Caco-2 (cell line): Measurements from ENCODE around the gene CALM1. TPM values are rescaled to one million over a fixed set of nuclear protein-coding genes. Genes with fewer than 3 reads are reported as not detected.
"Not testable (repeated sequence)": the region's sequence is repeated elsewhere in the genome, so short reads cannot be mapped to it uniquely, and the experiment has no call there.

Source experiments
- BruUV-seq: library from RNA; stranded (reverse); fragments of 400-500 nt; replicated peaks from 2 replicates; lab custom pipeline; 2021; lab: Mats Ljungman, UMichigan
- CTCF ChIA-PET: fragments of 300-600 bp; sonication (Branson Sonifier 250); formaldehyde crosslinking; loops from one replicate; lab custom pipeline; 2022; ENCODE audit warnings: antibody characterized with exemption; lab: Charles Lee
- POLR2A ChIA-PET: fragments of 300-600 bp; sonication (Branson Sonifier 250); formaldehyde crosslinking; loops from one replicate; lab custom pipeline; 2022; ENCODE audit warnings: antibody characterized with exemption; lab: Charles Lee
- DNase-seq, 2 experiments: peaks; one replicate each; pipeline versions ENCODE4 v3.0.0 to v3.0.0-alpha.2; 2020 to 2022
- H3K27me3 ChIP-seq: replicated peaks from 2 replicates; pipeline ENCODE4 v1.6.0; 2011; ENCODE audit warnings: low read length; ENCODE audit not compliant: control insufficient read depth, insufficient read depth
- H3K36me3 ChIP-seq: 2 replicates; pipeline ENCODE4 v1.5.1; 2011; ENCODE audit warnings: low read length; ENCODE audit not compliant: control insufficient read depth, insufficient read depth
- H3K4me1 ChIP-seq: fragments of 250-450 bp; sonication (Bioruptor Pico); 2 replicates; pipeline ENCODE4 v1.5.1; 2020; ENCODE audit warnings: mild to moderate bottlenecking
- H3K4me3 ChIP-seq: 2 replicates; pipeline ENCODE4 v1.5.1; 2011; ENCODE audit warnings: low read depth, mild to moderate bottlenecking, control low read depth, low read length
- H3K9me3 ChIP-seq: fragments of 250-450 bp; sonication (Bioruptor Pico); 2 replicates; pipeline ENCODE4 v1.5.1; 2020; ENCODE audit warnings: mild to moderate bottlenecking, moderate library complexity
- H3K27ac Mint-ChIP-seq: one replicate; pipeline ENCODE4 v1.8.0; 2022; ENCODE audit warnings: mixed read lengths; ENCODE audit not compliant: unreplicated experiment
- H3K27me3 Mint-ChIP-seq: one replicate; pipeline ENCODE4 v1.8.0; 2022; ENCODE audit warnings: mixed read lengths; ENCODE audit not compliant: insufficient read depth, unreplicated experiment
- H3K36me3 Mint-ChIP-seq: one replicate; pipeline ENCODE4 v1.8.0; 2022; ENCODE audit warnings: mild to moderate bottlenecking, mixed read lengths; ENCODE audit not compliant: insufficient read depth, unreplicated experiment
- H3K4me1 Mint-ChIP-seq: one replicate; pipeline ENCODE4 v1.8.0; 2022; ENCODE audit warnings: low read depth, mixed read lengths; ENCODE audit not compliant: unreplicated experiment
- H3K4me3 Mint-ChIP-seq: one replicate; pipeline ENCODE4 v1.8.0; 2022; ENCODE audit warnings: mild to moderate bottlenecking, moderate library complexity, mixed read lengths; ENCODE audit not compliant: unreplicated experiment
- H3K9me3 Mint-ChIP-seq: one replicate; pipeline ENCODE4 v1.8.0; 2022; ENCODE audit warnings: mixed read lengths; ENCODE audit not compliant: unreplicated experiment
- CTCF ChIP-seq, 2 experiments: fragments of 200-600 bp in 1 of 2; IDR thresholded peaks; 1 replicate in 1 of 2; 2 replicates in 1 of 2; pipeline versions ENCODE4 v1.5.1 to v1.8.0; 2011 to 2022; ENCODE audit warnings: antibody characterized with exemption in 1 of 2, control low read depth in 1 of 2, inconsistent platforms in 1 of 2, low read depth in 1 of 2, low read length in 1 of 2, mild to moderate bottlenecking in 1 of 2, moderate library complexity in 1 of 2; ENCODE audit not compliant: insufficient read depth in 1 of 2, severe bottlenecking in 1 of 2, unreplicated experiment in 1 of 2
- intact Hi-C: fragments of 100-400 bp; cut with micrococcal nuclease; formaldehyde crosslinking; loops from one replicate; pipeline ENCODE4 v1.10.0; 2022; ENCODE audit not compliant: unreplicated experiment
- total RNA-seq: library from RNA; stranded (reverse); gene quantifications from 2 replicates; pipeline ENCODE4 v1.2.3, GENCODE V29; 2022

Gene CALM1
- total RNA-seq, 1 experiment from 2014 or later, result 437 TPM

- H3K36me3 ChIP-seq, result no peaks in the 10 kb centered on the region
- Mint-ChIP-seq H3K27me3 (no peaks in the 10 kb centered on the region), H3K4me1 (peaks cover 7% of the 10 kb centered on the region), H3K4me3 (no peak overlapping the region), H3K36me3 (no peaks in the 10 kb centered on the region), H3K27ac (no peak overlapping the region), H3K9me3 (no peaks in the 10 kb centered on the region)
- intact Hi-C loops, result no loop called here
- no peaks in the 10 kb centered on the region for H3K9me3 ChIP-seq
- no TSS peak for BruUV-seq
- no peak overlapping the region for H3K4me3 ChIP-seq
- CTCF ChIA-PET, result no interaction called here
- POLR2A ChIA-PET, result no interaction called here
- DNase-seq, result no peak
- H3K4me1 ChIP-seq, result peaks cover 14% of the 10 kb centered on the region
- H3K27me3 ChIP-seq, result no peaks in the 10 kb centered on the region
- TF ChIP-seq CTCF (IDR thresholded peaks at IDR 0.05; ENCODE audit: insufficient read depth in 1 of 2, low read depth in 1 of 2, low read length in 1 of 2, severe bottlenecking in 1 of 2, unreplicated experiment in 1 of 2), result no peak
Observed at GRCh38 chr14:90388982-90389381, 7.8 kb upstream of the CALM1 start.

DNA sequence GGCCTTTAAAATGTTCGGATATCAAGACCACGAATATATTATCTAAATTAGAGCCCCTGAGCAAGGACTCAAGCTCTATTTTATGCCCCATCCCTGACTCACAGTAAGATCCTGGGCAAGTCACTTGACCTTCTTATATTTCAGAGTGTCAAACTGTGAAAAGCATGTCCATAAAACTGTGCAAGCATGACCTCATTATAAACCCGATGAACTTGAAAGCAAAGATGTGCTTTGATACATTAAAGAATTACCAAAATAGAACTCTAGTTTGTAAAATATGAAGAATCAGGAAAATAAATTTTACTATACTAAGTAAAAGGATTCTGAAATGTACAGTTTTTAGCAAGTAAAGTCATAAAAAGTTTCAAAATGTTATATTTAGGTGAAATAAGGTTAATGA, 2.9 kb upstream of the CALM1 start:
- Mint-ChIP-seq H3K27me3 (no peaks in the 10 kb centered on the region), H3K27ac (no peak overlapping the region), H3K4me3 (no peak overlapping the region), H3K36me3 (peaks cover 19% of the 10 kb centered on the region), H3K9me3 (no peaks in the 10 kb centered on the region), H3K4me1 (no peaks in the 10 kb centered on the region)
- peaks cover 4% of the 10 kb centered on the region for H3K4me1 ChIP-seq
- H3K4me3 ChIP-seq, result no peak overlapping the region
- POLR2A ChIA-PET, result no interaction called here
- BruUV-seq, result no TSS peak
- H3K36me3 ChIP-seq, result no peaks in the 10 kb centered on the region
- no peak for TF ChIP-seq CTCF (IDR thresholded peaks at IDR 0.05; ENCODE audit: insufficient read depth in 1 of 2, low read depth in 1 of 2, low read length in 1 of 2, severe bottlenecking in 1 of 2, unreplicated experiment in 1 of 2)
- intact Hi-C loops, result no loop called here
- no peaks in the 10 kb centered on the region for H3K9me3 ChIP-seq
- CTCF ChIA-PET, result no interaction called here
- no peak for DNase-seq
- no peaks in the 10 kb centered on the region for H3K27me3 ChIP-seq

- POLR2A ChIA-PET, H3K27me3 ChIP-seq, H3K27ac Mint-ChIP-seq, H3K9me3 ChIP-seq, H3K4me1 ChIP-seq, H3K36me3 ChIP-seq, BruUV-seq, H3K4me3 Mint-ChIP-seq, H3K9me3 Mint-ChIP-seq, H3K27me3 Mint-ChIP-seq, DNase-seq, H3K4me3 ChIP-seq, H3K4me1 Mint-ChIP-seq: not testable (repeated sequence)
- H3K36me3 Mint-ChIP-seq, result peaks cover 24% of the 10 kb centered on the region
- CTCF ChIA-PET, result interaction anchor here (0.7 kb wide), 1 partner anchor 199 kb away, joined by 3 read pairs; no protein-coding TSS in a partner anchor
- intact Hi-C loops, result loop anchor here (5.0 kb wide), 2 partner anchors 62 to 158 kb away; partner anchors contain the start of gene NRDE2
Observed at GRCh38 chr14:90394782-90395181, 2.0 kb upstream of the CALM1 start.
